Transverse colon (tissue), 4 donors: ENCODE results near the gene FGF1. TPM values are rescaled to one million over a fixed set of nuclear protein-coding genes. Genes with fewer than 3 reads are reported as not detected.

Experiments
- DNase-seq: peaks from one replicate; pipeline ENCODE4 v3.0.0-alpha.2; 2019
- H3K27ac ChIP-seq, 4 donors: fragments of 200-600 bp; sonication (generic); 2 replicates each; pipeline ENCODE4 v1.5.1; 2016 to 2018; ENCODE audit warnings: inconsistent platforms in 4 of 4
- H3K27me3 ChIP-seq: fragments of 200-600 bp; sonication (generic); 2 replicates; pipeline ENCODE4 v1.5.1; 2017; ENCODE audit warnings: inconsistent platforms
- H3K36me3 ChIP-seq, 4 donors: fragments of 200-600 bp; sonication (generic); 2 replicates each; pipeline ENCODE4 v1.5.1; 2017 to 2019; ENCODE audit warnings: inconsistent platforms in 4 of 4
- H3K4me1 ChIP-seq, 4 donors: fragments of 200-600 bp; sonication (generic); 2 replicates each; pipeline ENCODE4 v1.5.1; 2017 to 2020; ENCODE audit warnings: inconsistent platforms in 4 of 4
- H3K4me3 ChIP-seq, 4 donors: fragments of 200-600 bp; sonication (generic); 1 replicate in 1 of 4; 2 replicates in 3 of 4; pipeline versions ENCODE4 v1.5.1 to v1.6.1; 2017 to 2019; ENCODE audit warnings: inconsistent platforms in 4 of 4
- H3K9me3 ChIP-seq, 2 donors: fragments of 200-600 bp; sonication (generic); 2 replicates each; pipeline ENCODE4 v1.5.1; 2017 to 2019; ENCODE audit warnings: inconsistent platforms in 2 of 2
- EP300 ChIP-seq: sonication (generic); formaldehyde crosslinking; IDR thresholded peaks from one replicate; pipeline ENCODE4 v1.6.1; 2017; ENCODE audit warnings: antibody characterized with exemption, low read depth
- POLR2A ChIP-seq: fragments of 450-650 bp; IDR thresholded peaks from one replicate; pipeline ENCODE4 v1.6.1; 2016; ENCODE audit warnings: antibody characterized with exemption, mild to moderate bottlenecking, moderate library complexity
- POLR2AphosphoS5 ChIP-seq, 3 donors: sonication (generic); formaldehyde crosslinking; IDR thresholded peaks; one replicate each; pipeline ENCODE4 v1.6.1; 2016; ENCODE audit warnings: antibody characterized with exemption in 3 of 3
- WGBS, 2 donors: methylation state at CpG; one replicate each; pipeline ENCODE4 v1.1.5; 2018; ENCODE audit warnings: low coverage in 1 of 2; 5-methylcytosine and 5-hydroxymethylcytosine counted together
- in situ Hi-C, 4 donors: fragments of 200-750 bp; cut with MboI; loops; one replicate each; pipeline versions ENCODE4 v1.15.0 to v1.15.1; 2017; ENCODE audit warnings: low sequenced_read_pairs in 3 of 4, low pct_ligation_motif_present in 1 of 4, low pct_unique_long_range_greater_than_20kb in 1 of 4
- intact Hi-C: fragments of 100-400 bp; cut with DNase I; formaldehyde crosslinking; loops from one replicate; pipeline ENCODE4 v1.15.1; 2023; ENCODE audit warnings: low total_unique reads
- total RNA-seq, 4 donors: library from RNA; depleted of rRNA; stranded (reverse); fragments of >200 nt; gene quantifications; one replicate each; pipeline ENCODE4 v1.1.0, GENCODE V29; 2016
- TF ChIP-seq, protein P1 (sequence below), 5 experiments: fragments of 200-600 bp in 3 of 5; fragments of 450-650 bp in 2 of 5; sonication (generic) in 3 of 5; IDR thresholded peaks; 1 replicate in 2 of 5; 2 replicates in 3 of 5; pipeline ENCODE4 v1.5.1; 2016 to 2017; ENCODE audit warnings: antibody characterized with exemption in 5 of 5, inconsistent platforms in 3 of 5, mild to moderate bottlenecking in 2 of 5, moderate library complexity in 1 of 5

The FGF1 gene
- under 1 TPM in 2 of 4 donors, not detected in 2; 0.32 to 0.41 TPM for total RNA-seq

DNA sequence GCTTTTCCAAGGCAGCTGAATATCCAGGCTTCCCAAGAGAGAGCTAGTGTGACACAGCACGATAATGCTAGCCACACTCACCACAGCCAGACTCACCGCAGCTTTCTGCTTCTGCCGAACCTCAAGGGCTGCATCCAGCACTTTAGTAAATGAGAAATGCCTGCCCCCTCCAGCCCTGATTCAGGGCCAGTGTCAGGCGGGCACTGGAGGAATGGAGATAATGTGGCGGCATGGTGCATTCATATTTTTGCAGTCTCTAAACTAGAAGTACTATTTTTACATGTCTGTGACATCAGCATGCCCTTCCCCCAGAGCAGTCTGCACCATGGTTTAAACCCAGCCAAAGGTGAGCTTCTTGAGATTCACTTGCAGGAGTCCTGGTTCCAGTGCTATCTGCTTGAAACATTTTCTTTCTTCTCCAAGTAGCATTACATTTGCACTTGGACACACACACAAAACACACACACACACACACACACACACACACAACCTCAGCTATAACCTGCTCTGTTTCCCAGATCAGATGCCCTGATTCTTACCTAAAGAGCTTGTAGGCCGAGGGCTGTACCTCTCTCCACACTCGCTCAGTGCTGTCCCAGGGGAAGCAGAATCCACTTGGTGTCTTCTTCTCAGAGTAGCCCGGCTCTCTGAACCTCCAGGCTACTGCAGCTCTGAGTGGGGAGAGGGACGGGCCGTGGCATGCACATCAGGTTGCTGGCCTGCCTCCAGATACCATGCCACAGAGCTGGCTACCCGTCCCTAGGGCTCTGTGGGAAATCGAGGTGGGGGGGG lies at the start of gene FGF1:
Gene FGF1, minus strand, starts transcription at position 673 of the 792 bp plus-strand sequence. CDS start 71,963 bp downstream, outside the sequence.
- TF ChIP-seq POLR2AphosphoS5 (IDR thresholded peaks at IDR 0.05) (no peak), EP300 (no peak), POLR2A (no peak)
- TF ChIP-seq, protein P1, sequence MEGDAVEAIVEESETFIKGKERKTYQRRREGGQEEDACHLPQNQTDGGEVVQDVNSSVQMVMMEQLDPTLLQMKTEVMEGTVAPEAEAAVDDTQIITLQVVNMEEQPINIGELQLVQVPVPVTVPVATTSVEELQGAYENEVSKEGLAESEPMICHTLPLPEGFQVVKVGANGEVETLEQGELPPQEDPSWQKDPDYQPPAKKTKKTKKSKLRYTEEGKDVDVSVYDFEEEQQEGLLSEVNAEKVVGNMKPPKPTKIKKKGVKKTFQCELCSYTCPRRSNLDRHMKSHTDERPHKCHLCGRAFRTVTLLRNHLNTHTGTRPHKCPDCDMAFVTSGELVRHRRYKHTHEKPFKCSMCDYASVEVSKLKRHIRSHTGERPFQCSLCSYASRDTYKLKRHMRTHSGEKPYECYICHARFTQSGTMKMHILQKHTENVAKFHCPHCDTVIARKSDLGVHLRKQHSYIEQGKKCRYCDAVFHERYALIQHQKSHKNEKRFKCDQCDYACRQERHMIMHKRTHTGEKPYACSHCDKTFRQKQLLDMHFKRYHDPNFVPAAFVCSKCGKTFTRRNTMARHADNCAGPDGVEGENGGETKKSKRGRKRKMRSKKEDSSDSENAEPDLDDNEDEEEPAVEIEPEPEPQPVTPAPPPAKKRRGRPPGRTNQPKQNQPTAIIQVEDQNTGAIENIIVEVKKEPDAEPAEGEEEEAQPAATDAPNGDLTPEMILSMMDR (IDR thresholded peaks at IDR 0.05), result no peak
- 60% methylated on average over 12 of the region's 12 CpGs; no CpG with 5 or more reads in 1 of the 2 donors for WGBS, 2 donors
- Histone ChIP-seq H3K27me3 (no peaks in the 10 kb centered on the region), H3K4me3 (no peak within 1 kb of the TSS), H3K27ac (peak within 1 kb of the TSS; percentile 12 to 63 (median 31)), H3K4me1 (peaks cover 0 to 17% (median 7%) of the 10 kb centered on the region in 4 donors), H3K9me3 (no peaks in the 10 kb centered on the region), H3K36me3 (no peaks in the 10 kb centered on the region)
- intact Hi-C loops, result no loop called here
- no peak for DNase-seq
- in situ Hi-C loops, result loop anchor here in 1 of 4 donors (25.0 kb wide), 1 partner anchor 523 kb away; no protein-coding TSS in a partner anchor

DNA sequence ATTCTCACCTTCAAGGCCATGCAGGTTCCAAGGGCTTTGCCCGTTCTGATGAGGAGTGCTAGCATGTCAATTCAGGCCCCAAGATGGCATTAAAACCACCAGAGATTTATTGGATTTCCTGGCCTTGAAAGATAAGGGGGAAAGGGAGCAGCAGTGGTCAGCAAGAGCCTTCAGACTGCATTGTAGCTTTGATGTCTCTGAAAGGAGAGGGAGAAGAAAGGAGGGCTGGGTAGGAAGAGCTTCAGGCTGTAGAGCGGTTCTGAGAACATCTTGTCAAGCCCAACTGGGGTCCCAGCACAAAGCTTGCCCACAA lies 41.8 kb upstream of the FGF1 start:
- intact Hi-C loops (no loop called here), in situ Hi-C loops (loop anchor here in 3 of 4 donors (10.0 kb wide), 1 partner anchor 157 kb away; no protein-coding TSS in a partner anchor)
- H3K27me3 ChIP-seq, result no peaks in the 10 kb centered on the region
- H3K27ac ChIP-seq, result no peak overlapping the region
- H3K4me1 ChIP-seq, result peaks cover 0 to 8% (median 0%) of the 10 kb centered on the region in 4 donors
- no peak overlapping the region for H3K4me3 ChIP-seq
- H3K36me3 ChIP-seq, result no peaks in the 10 kb centered on the region
- H3K9me3 ChIP-seq, result no peaks in the 10 kb centered on the region
- WGBS, 2 donors, result 85 to 90% methylated on average over 2 of the region's 2 CpGs
- no peak for TF ChIP-seq POLR2A
- TF ChIP-seq POLR2AphosphoS5 (IDR thresholded peaks at IDR 0.05), result no peak
- TF ChIP-seq EP300, result no peak
- DNase-seq, result no peak

DNA sequence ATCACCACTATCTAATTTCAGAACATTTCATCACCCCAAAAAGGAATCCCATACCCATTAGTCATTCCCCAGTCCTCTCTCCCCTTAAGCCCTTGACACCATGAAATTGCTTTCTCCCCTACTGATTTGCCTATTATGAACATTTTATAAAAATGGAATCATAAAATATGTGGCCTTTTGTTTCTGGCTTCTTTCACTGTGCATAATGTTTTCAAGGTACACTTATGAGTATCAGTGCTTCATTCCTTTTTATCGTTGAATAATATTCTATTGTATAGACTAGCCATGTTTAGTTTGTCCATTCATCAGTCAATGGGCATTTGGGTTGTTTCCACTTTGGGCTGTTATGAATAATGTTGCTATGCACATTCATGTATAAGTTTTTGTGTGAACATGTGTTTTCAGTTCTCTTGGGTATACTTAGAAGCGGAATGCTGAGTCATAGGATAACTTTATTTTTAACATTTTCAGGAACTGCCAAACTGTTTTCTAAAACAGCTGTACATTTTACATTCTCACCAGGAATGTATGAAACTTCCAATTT lies 40.4 kb upstream of the FGF1 start:
- Histone ChIP-seq H3K4me1 (peaks cover 0 to 8% (median 0%) of the 10 kb centered on the region in 4 donors), H3K27me3 (no peaks in the 10 kb centered on the region), H3K9me3 (no peaks in the 10 kb centered on the region), H3K27ac (no peak overlapping the region), H3K4me3 (no peak overlapping the region), H3K36me3 (no peaks in the 10 kb centered on the region)
- in situ Hi-C loops (loop anchor here in 3 of 4 donors (10.0 kb wide), 1 partner anchor 159 kb away; no protein-coding TSS in a partner anchor), intact Hi-C loops (no loop called here)
- TF ChIP-seq, protein P1 (IDR thresholded peaks at IDR 0.05), result no peak
- TF ChIP-seq POLR2AphosphoS5 (IDR thresholded peaks at IDR 0.05) (no peak), EP300 (no peak), POLR2A (no peak)
- no peak for DNase-seq
- 62 to 84% methylated on average over 2 of the region's 2 CpGs for WGBS, 2 donors

DNA sequence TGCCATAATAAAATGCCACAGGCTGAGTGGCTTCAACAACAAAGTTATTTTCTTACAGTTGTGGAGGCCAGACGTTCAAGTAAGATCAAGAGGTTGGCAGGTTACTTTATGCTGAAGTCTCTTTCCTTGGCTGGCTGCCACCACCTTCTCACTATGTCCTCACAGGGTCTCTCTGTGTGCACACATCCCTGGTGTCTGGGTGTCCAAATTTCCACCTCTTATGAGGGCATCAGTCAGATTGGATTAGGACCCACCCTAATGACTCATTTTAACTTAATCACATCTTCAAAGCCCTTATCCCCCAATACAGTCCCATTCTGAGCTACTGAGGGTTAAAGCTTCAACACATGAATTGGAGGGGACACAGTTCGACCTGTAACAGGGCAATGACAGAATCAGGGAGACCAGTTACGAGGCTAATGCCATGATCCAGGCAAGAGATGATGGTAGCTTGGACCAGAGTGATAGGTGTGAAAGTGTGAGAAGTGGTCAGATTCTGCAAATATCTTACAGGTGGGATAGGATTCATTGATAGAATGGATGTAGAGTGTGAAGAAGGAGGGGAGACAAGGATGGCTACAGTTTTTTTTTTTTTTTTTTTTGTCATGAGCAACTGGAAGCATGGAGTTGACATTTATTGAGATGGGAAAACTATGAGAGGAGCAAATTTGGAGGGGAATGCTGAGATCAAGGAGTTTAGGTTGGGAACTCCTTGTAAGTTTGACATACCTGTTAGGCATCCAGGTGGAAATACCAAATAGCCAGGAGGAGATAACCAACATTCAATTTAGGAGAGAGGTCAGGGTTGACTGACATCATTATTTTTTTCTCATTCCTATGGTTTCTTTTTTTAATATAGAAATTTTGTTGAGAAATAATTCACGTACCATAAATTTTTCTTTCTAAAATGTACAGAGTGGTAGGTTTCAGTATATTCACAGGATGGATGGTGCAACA lies 39.6 kb upstream of the FGF1 start:
- H3K27ac ChIP-seq, result no peak overlapping the region
- 80 to 86% methylated on average over 3 to 4 of the region's 4 CpGs for WGBS, 2 donors
- TF ChIP-seq POLR2AphosphoS5 (IDR thresholded peaks at IDR 0.05), result no peak
- TF ChIP-seq, protein P1 (IDR thresholded peaks at IDR 0.05), result no peak
- TF ChIP-seq POLR2A, result no peak
- no peak for TF ChIP-seq EP300
- no peak for DNase-seq
- no peaks in the 10 kb centered on the region for H3K27me3 ChIP-seq
- H3K4me3 ChIP-seq, result no peak overlapping the region
- intact Hi-C loops, result no loop called here
- in situ Hi-C loops, result loop anchor here in 3 of 4 donors (10.0 kb wide), 1 partner anchor 159 kb away; no protein-coding TSS in a partner anchor
- H3K4me1 ChIP-seq, result peaks cover 0 to 13% (median 0%) of the 10 kb centered on the region in 4 donors
- no peaks in the 10 kb centered on the region for H3K36me3 ChIP-seq
- H3K9me3 ChIP-seq, result no peaks in the 10 kb centered on the region
